Calu3 (cell line): ENCODE results near the gene IL20. TPM values are rescaled to one million over a fixed set of nuclear protein-coding genes. Genes with fewer than 3 reads are reported as not detected.

ENCODE experiments used
- BruUV-seq: library from RNA; stranded (reverse); fragments of 400-500 nt; replicated peaks from 2 replicates; lab custom pipeline; 2021; lab: Mats Ljungman, UMichigan
- CTCF ChIA-PET: fragments of 300-600 bp; sonication (Branson Sonifier 250); formaldehyde crosslinking; loops from one replicate; lab custom pipeline; 2022; ENCODE audit warnings: antibody characterized with exemption; lab: Charles Lee
- DNase-seq: peaks from one replicate; pipeline ENCODE4 v3.0.0; 2022
- H3K27ac Mint-ChIP-seq: one replicate; pipeline ENCODE4 v1.8.0; 2022; ENCODE audit warnings: mixed read lengths; ENCODE audit not compliant: unreplicated experiment
- H3K27me3 Mint-ChIP-seq: one replicate; pipeline ENCODE4 v1.8.0; 2022; ENCODE audit warnings: mixed read lengths; ENCODE audit not compliant: unreplicated experiment
- H3K36me3 Mint-ChIP-seq: one replicate; pipeline ENCODE4 v1.8.0; 2022; ENCODE audit warnings: mild to moderate bottlenecking, moderate library complexity, mixed read lengths; ENCODE audit not compliant: insufficient read depth, unreplicated experiment
- H3K4me1 Mint-ChIP-seq: one replicate; pipeline ENCODE4 v1.8.0; 2022; ENCODE audit warnings: mild to moderate bottlenecking, low read depth, mixed read lengths; ENCODE audit not compliant: unreplicated experiment
- H3K4me3 Mint-ChIP-seq: one replicate; pipeline ENCODE4 v1.8.0; 2022; ENCODE audit warnings: mild to moderate bottlenecking, low read depth, moderate library complexity, mixed read lengths; ENCODE audit not compliant: unreplicated experiment
- H3K9me3 Mint-ChIP-seq: one replicate; pipeline ENCODE4 v1.8.0; 2022; ENCODE audit warnings: low read depth, mixed read lengths; ENCODE audit not compliant: unreplicated experiment
- CTCF ChIP-seq: fragments of 200-600 bp; IDR thresholded peaks from one replicate; pipeline ENCODE4 v1.8.0; 2022; ENCODE audit warnings: antibody characterized with exemption; ENCODE audit not compliant: unreplicated experiment
- intact Hi-C: fragments of 100-400 bp; cut with micrococcal nuclease; formaldehyde crosslinking; loops from one replicate; pipeline ENCODE4 v1.10.0; 2022; ENCODE audit not compliant: unreplicated experiment
- total RNA-seq: library from RNA; stranded (reverse); gene quantifications from 2 replicates; pipeline ENCODE4 v1.2.3, GENCODE V29; 2022

The IL20 gene
- total RNA-seq, 1 experiment from 2014 or later = not detected

- H3K4me3 Mint-ChIP-seq = no peak overlapping the region
- no peaks in the 10 kb centered on the region for H3K36me3 Mint-ChIP-seq
- peaks cover 42% of the 10 kb centered on the region for H3K27me3 Mint-ChIP-seq
- BruUV-seq = no TSS peak
- CTCF ChIA-PET = interaction anchor here (0.6 to 1.0 kb wide), 2 partner anchors 12 to 89 kb away, joined by 3 read pairs; no protein-coding TSS in a partner anchor
- peaks cover 3% of the 10 kb centered on the region for H3K9me3 Mint-ChIP-seq
- peaks cover 6% of the 10 kb centered on the region for H3K4me1 Mint-ChIP-seq
- intact Hi-C loops = no loop called here
- no peak for TF ChIP-seq CTCF
- no peak overlapping the region for H3K27ac Mint-ChIP-seq
- DNase-seq = no peak
These were observed 28.0 kb downstream of the IL20 start for GRCh38 chr1:206893380-206893779.

- TF ChIP-seq CTCF = no peak
- peaks cover 43% of the 10 kb centered on the region for H3K27me3 Mint-ChIP-seq
- no TSS peak for BruUV-seq
- DNase-seq = no peak
- H3K4me1 Mint-ChIP-seq = peaks cover 11% of the 10 kb centered on the region
- H3K4me3 Mint-ChIP-seq = no peak overlapping the region
- no peak overlapping the region for H3K27ac Mint-ChIP-seq
- peaks cover 3% of the 10 kb centered on the region for H3K9me3 Mint-ChIP-seq
- CTCF ChIA-PET = no interaction called here
- H3K36me3 Mint-ChIP-seq = no peaks in the 10 kb centered on the region
- intact Hi-C loops = no loop called here
These were observed 29.9 kb downstream of the IL20 start for GRCh38 chr1:206895325-206895724.

GRCh38 chr1:206895837-206896242, 30.4 kb downstream of the IL20 start:
- H3K4me1 Mint-ChIP-seq = peaks cover 11% of the 10 kb centered on the region
- intact Hi-C loops = no loop called here
- no peak for DNase-seq
- no peak overlapping the region for H3K4me3 Mint-ChIP-seq
- H3K27me3 Mint-ChIP-seq = peaks cover 48% of the 10 kb centered on the region
- no peak overlapping the region for H3K27ac Mint-ChIP-seq
- H3K36me3 Mint-ChIP-seq = no peaks in the 10 kb centered on the region
- BruUV-seq = no TSS peak
- no peak for TF ChIP-seq CTCF
- CTCF ChIA-PET = no interaction called here
- H3K9me3 Mint-ChIP-seq = peaks cover 3% of the 10 kb centered on the region

- intact Hi-C loops = no loop called here
- H3K4me3 Mint-ChIP-seq = no peak overlapping the region
- no peak overlapping the region for H3K27ac Mint-ChIP-seq
- no TSS peak for BruUV-seq
- peaks cover 48% of the 10 kb centered on the region for H3K27me3 Mint-ChIP-seq
- no peak for TF ChIP-seq CTCF
- no peaks in the 10 kb centered on the region for H3K36me3 Mint-ChIP-seq
- H3K9me3 Mint-ChIP-seq = peaks cover 3% of the 10 kb centered on the region
- CTCF ChIA-PET = no interaction called here
- peaks cover 11% of the 10 kb centered on the region for H3K4me1 Mint-ChIP-seq
- no peak for DNase-seq
These were observed 30.8 kb downstream of the IL20 start for GRCh38 chr1:206896261-206896660.
